HG02763 (cell line): Measurements from ENCODE around the gene DGCR2.
"Not testable (repeated sequence)": the region's sequence is repeated elsewhere in the genome, so short reads cannot be mapped to it uniquely, and the experiment has no call there.

ENCODE experiments used
- ATAC-seq: cut with Tn5 transposase; IDR thresholded peaks from one replicate; pipeline ENCODE4 v1.9.1; 2021; ENCODE audit warnings: mild to moderate bottlenecking, moderate library complexity; ENCODE audit not compliant: unreplicated experiment

Gene DGCR2

GRCh38 chr22:19061471-19062138 is 60.6 kb downstream of the DGCR2 start:
- ATAC-seq = no peak

GRCh38 chr22:19060356-19061009 is 61.7 kb downstream of the DGCR2 start:
- ATAC-seq = no peak

- no peak for ATAC-seq
Observed at GRCh38 chr22:19059481-19060278, 62.5 kb downstream of the DGCR2 start.

- ATAC-seq = no peak
Observed at GRCh38 chr22:19058713-19059451, 63.3 kb downstream of the DGCR2 start.

GRCh38 chr22:19057999-19058491 is 64.2 kb downstream of the DGCR2 start:
- ATAC-seq = no peak

- no peak for ATAC-seq
Observed at GRCh38 chr22:19057539-19057938, 64.7 kb downstream of the DGCR2 start.

- ATAC-seq = no peak
Observed at GRCh38 chr22:19056951-19057401, 65.2 kb downstream of the DGCR2 start.

- no peak for ATAC-seq
Observed at GRCh38 chr22:19055801-19056200, 66.4 kb downstream of the DGCR2 start.

- no peak for ATAC-seq
Observed at GRCh38 chr22:19052941-19053541, 69.2 kb downstream of the DGCR2 start.

- no peak for ATAC-seq
Observed at GRCh38 chr22:19051381-19052072, 70.7 kb downstream of the DGCR2 start.

- ATAC-seq = not testable (repeated sequence)
Observed at GRCh38 chr22:19050847-19051246, 71.4 kb downstream of the DGCR2 start.

GRCh38 chr22:19050117-19050516 is 72.1 kb downstream of the DGCR2 start:
- ATAC-seq = no peak

GRCh38 chr22:19048531-19048930 is 73.7 kb downstream of the DGCR2 start:
- ATAC-seq = no peak

- ATAC-seq = no peak
Observed at GRCh38 chr22:19047993-19048392, 74.2 kb downstream of the DGCR2 start.

- no peak for ATAC-seq
Observed at GRCh38 chr22:19046719-19047609, 75.2 kb downstream of the DGCR2 start.

- ATAC-seq = no peak
Observed at GRCh38 chr22:19046287-19046686, 75.9 kb downstream of the DGCR2 start.

GRCh38 chr22:19045094-19045493 is 77.1 kb downstream of the DGCR2 start:
- ATAC-seq = no peak

GRCh38 chr22:19044381-19044780 is 77.8 kb downstream of the DGCR2 start:
- no peak for ATAC-seq
